GM18868 (cell line): Measurements from ENCODE around the gene KLHDC7B.

Experiments used
- ATAC-seq: cut with Tn5 transposase; IDR thresholded peaks from one replicate; pipeline ENCODE4 v1.9.1; 2021; ENCODE audit warnings: mild to moderate bottlenecking, moderate library complexity; ENCODE audit not compliant: unreplicated experiment

Gene KLHDC7B

DNA sequence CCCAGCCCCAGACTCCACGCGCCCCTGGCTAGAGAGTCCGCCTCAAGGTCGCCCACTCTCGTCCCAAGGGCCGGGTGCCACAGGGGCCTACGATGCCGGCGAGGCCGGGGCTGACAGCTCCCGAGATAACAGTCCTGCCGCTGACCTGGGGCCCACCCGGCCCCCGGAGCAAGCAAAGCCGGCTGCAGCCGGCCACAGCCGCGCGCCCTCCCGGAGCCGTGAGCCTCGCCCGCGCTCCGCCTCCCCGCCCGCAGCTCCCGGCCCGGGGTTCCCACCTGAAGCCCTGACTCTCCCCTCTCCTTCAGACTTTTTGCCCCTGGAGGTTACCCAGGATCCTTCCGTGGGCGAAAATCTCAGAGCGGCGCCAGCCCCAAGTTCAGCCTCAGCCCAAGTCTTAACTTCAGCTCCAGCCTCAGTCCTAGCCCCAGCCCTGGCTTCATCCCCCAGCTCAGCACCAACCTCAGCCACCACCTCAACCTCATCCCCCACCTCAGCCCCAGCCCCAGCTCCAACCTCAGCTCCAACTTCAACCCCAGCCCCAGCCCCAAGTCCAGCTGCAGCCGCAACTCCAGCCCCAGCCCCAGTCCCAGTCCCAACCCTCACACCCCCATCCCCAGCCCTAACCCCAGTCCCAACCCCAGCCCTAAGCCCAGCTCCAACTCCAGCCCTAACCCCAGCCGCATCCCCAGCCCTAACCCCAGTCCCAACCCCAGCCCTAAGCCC lies 1.7 kb downstream of the KLHDC7B start:
- ATAC-seq = no peak

DNA sequence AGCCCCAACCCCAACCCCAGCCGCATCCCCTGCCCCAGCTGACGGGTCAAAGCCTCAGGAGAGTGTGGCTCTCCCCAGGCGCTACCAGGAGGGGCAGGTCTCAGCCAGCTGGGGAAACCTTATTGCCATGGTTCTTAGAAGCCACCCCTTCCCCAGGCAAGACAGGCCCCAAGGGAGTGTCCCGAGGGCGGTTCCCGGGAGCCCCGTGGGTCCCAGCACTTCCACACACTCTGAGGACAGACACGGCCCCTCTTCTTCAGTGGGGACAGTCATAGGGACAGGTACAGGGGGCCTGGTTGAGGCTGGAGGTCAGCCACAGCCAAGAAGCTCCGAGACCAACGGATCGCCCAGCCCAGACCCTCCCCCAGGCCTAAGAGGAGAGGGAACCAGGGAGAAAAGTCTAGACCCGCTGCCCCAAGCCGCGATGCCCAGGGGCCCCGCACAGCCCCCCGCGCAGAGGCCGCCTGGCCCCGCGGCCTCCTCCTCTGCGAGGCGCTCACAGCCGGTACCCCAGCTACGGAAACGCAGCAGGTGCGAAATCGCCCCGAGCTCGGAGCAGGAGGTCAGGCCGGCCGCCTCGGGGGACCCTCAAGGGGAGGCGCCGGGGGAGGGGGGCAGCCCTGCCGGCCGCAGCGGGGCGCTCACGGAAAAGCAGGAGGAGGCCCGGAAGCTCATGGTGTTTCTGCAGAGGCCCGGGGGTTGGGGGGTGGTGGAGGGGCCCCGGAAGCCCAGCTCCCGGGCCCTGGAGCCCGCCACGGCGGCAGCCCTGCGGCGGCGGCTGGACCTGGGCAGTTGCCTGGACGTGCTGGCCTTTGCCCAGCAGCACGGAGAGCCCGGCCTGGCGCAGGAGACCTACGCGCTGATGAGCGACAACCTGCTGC lies 2.6 kb downstream of the KLHDC7B start:
- ATAC-seq = no peak

DNA sequence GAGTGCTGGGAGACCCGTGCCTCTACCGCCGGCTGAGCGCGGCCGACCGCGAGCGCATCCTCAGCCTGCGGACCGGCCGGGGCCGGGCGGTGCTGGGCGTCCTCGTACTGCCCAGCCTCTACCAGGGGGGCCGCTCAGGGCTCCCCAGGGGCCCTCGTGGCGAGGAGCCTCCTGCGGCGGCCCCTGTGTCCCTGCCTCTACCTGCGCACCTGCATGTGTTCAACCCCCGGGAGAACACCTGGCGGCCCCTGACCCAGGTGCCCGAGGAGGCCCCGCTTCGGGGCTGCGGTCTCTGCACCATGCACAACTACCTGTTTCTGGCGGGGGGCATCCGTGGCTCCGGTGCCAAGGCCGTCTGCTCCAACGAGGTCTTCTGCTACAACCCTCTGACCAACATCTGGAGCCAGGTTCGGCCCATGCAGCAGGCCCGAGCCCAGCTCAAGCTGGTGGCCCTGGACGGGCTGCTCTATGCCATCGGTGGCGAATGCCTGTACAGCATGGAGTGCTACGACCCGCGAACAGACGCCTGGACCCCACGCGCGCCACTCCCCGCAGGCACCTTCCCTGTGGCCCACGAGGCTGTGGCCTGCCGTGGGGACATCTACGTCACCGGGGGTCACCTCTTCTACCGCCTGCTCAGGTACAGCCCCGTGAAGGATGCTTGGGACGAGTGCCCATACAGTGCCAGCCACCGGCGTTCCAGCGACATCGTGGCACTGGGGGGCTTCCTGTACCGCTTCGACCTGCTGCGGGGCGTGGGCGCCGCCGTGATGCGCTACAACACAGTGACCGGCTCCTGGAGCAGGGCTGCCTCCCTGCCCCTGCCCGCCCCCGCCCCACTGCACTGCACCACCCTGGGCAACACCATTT lies 3.5 kb downstream of the KLHDC7B start:
- ATAC-seq = no peak

DNA sequence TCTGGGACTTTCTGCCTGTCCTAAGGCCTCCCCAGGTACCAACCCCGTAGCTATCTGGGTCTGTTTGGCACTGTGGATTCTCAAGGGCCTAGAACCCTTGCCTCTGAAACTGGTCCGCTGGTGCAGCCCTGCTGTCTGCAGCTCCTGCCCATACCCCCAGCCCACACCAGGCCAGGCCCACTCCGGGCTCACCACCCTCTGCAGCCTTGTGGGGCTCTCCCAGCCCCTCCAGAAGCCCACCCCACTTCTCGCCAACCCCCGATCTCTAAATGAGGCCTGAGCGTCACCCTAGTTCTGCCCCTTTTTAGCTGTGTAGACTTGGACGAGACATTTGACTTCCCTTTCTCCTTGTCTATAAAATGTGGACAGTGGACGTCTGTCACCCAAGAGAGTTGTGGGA lies 4.7 kb downstream of the KLHDC7B start:
- no peak for ATAC-seq

DNA sequence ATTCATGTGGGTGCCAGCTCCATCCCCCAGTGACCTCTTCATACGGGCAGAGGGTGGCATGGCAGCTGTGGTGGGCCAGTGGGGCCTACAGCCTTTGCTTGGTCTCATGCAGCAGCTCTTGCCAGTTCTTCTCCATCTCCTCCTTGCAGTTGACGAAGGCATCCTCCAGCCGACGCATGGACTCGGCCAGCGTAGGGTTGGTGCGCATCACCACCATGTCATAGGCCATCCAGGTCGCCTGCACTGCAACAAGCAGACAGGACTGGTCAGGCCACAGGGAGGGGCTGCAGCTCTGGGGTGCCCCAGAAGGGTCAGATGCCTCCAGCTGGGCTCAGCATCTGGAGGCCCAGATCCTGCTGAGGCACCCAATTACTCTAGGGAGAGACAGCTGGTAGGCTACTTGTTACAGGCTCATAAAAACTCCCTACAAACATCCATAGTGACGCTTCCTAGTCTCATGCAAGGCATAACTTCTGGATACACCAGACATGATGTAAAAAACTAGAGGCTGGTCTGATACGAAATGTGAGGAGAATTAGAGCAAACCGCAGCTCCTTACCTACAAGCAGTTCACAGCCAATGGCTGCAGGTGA lies 5.6 kb downstream of the KLHDC7B start:
- ATAC-seq = no peak

DNA sequence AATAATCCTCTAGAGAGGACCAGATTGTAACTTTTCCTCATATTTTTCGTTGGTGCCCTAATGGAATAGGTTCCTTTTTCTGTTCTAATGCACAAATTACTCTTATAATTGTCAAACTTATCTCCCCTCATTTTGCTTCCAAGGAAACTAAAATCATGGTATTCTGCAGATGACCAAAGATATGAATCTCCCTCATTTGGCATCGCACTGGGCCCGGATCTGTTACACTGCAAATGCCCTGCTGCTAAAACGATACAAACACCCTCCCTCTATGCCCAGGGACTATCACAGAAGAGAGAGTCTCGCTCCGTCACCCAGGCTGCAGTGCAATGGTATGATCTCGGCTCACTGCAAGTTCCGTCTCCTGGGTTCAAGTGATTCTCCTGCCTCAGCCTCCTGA lies 7.6 kb downstream of the KLHDC7B start:
- ATAC-seq = no peak

DNA sequence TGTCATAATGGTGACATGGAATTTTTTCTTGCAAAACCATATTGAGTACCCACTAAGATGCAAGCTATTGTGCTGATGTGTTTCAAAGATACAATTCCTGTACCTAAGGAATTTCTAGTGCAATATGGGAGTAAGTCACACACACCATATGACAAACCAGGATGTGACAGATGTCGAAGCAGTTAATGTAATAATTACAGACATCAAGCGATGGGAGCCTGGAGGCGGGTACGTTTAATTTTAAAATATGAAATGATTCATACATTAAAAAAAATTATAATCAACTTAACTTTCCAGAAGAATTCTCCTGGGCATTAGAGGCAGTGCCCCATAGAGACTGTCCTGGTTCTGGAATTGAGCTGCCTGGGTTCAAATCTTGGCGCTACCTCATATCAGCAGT lies 11.0 kb downstream of the KLHDC7B start:
- ATAC-seq = no peak

DNA sequence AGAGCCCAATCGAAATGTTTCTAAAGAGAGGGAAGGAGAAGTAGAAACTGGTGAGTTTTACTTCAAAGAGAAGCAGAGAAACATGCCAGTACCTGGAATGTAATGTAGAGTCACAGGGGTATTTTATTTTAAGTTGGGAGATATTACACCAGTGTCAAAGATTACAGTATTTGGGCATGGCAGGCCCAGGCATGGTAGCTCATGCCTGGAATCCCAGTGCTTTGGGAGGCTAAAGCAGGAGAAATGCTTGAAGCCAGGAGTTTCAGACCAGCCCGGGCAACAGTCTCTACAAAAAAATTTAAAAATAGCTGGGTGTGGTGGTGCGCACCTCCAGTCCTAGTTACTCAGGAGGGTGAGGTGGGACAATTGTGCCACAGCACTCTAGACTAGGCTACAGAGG lies 14.3 kb downstream of the KLHDC7B start:
- ATAC-seq = no peak

DNA sequence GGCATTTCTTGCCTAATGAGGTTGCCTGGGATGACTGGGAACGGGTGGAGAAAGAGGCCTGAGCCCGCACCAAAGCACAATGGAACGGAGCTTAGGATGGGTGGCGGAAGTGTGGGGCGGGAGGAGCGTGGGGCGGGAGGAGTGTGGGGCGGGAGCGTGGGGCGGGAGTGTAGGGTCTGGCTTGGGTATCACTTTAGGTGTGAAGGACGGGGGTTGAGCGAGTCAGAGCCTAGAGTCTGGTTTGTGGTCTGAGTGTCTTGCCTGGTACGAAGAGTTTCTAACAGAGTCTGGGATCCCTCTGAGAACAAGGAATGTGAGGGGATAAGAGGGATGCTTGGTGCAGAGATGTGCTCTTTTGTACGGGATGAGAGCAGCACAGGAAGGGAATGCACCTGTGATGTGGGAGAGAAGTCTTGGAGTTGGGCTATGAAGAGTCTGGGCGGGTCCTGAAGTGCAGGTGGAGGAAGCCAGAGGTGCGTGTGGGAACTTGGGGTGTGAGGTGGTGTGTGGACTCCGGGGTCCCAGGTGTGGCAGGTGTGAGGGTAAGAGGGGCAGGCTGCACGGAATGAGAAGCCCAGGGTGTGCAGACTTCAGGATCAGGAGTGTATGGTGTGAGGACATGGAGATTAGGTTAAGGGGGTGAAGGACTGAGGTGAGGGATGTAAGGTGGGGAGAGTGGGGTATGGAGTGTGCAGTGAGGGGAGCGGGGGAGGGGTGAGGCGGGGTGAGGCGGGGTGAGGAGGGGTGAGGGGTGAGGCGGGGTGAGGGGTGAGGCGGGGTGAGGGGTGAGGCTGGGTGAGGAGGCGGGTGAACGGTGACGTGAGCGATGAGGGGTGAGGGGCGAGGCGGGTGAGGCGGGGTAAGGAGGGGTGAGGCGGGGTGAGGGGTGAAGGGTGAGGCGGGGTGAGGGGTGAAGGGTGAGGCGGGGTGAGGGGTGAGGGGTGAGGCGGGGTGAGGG lies 16.0 kb downstream of the KLHDC7B start:
- no peak for ATAC-seq

DNA sequence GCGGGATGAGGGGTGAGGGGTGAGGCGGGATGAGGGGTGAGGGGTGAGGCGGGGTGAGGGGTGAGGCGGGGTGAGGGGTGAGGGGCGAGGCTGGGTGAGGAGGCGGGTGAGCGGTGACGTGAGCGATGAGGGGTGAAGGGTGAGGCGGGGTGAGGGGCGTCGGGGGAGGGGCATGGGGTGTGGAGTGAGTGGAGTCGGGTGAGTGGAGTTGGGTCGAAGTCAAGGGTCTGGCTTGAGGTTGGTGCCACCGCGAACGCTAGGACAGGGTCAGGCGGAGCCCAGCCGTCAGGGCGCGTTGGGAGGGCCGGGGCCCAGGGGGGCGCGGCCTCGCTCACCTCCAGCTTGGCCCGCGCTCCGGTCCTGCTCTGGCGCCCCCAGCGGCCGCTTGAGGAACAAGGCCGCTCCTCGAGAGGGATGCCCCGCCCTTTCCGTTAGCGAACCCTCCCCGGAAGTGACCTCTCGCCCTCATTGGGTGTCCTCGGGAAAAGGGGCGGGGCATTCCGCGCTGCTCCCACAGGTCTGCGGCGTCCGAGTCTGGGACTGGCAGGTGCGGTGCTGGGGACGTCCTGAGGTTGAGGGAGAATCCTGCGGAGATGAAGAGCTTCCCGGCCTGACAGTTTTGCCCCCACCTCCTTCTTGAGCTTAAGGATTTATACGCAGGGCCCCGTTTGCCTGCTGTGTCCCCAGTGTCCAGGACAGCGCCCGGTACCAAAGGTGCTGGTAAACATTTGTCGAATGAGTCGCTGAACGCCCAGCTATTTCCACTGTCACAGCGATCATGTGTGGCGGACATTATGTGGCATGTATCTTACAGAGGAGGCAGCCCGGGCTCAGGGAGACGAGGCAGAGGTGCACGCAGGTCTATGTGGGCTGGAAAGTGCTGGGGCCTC lies 17.1 kb downstream of the KLHDC7B start, which contains the start of gene SYCE3:
Gene SYCE3 (minus strand): TSS at position 397 of the 890 bp plus-strand sequence. CDS start 6,514 bp downstream, outside the sequence.
- ATAC-seq = peak; percentile 92

DNA sequence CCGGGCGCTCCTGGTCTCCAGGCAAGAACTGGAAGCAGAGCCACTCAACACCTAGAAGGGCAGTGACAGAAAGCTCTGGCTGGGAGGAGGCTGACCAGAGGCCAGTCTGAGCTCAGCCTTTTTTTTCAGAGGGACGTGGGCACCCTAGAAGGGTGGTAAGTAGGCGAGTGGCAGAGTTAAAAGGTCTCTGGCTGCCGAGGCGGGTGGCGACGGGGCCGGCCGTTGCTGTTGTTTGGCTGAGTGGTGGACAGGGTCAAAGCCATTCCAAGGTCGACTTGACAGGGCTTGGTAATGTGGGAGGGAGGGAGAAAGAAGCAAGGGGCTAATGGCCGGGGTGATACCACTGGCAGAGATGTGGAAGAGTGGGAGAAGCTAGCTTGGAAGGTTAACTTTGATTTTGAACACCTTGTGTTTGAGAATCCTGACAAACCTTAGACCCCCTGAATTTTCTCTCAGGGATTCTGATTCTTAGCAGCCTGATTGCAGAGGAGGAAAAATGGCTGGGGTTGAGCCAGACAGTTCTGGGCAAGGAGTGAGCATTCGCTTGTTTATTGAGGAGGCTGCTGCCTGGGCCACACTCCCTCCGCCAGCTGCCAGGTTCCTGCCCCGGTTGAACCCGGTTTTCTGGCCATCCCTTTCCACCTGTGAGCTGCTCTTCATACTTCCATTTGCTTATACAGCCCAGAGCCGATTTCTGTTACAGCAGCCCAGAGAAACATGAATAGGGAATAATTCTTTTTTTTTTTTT lies 17.9 kb downstream of the KLHDC7B start:
- no peak for ATAC-seq

DNA sequence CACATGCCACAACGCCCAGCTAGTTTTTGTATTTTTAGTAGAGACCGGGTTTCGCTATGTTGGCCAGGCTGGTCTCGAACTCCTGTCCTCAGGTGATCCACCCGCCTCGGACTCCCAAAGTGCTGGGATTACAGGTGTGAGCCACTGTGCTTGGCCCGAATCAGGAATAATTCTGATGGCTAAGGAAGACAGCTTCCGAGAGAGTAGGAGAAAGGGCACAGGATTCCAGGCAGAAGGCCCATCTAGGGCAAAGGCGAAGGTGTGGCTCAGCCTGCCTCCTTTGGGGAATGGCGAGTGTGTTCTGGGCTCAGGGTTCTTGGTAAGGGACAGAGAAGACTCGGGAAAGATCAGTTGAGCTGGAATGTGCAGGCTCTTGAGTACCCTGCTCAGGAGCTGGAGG lies 18.6 kb downstream of the KLHDC7B start:
- ATAC-seq = no peak

DNA sequence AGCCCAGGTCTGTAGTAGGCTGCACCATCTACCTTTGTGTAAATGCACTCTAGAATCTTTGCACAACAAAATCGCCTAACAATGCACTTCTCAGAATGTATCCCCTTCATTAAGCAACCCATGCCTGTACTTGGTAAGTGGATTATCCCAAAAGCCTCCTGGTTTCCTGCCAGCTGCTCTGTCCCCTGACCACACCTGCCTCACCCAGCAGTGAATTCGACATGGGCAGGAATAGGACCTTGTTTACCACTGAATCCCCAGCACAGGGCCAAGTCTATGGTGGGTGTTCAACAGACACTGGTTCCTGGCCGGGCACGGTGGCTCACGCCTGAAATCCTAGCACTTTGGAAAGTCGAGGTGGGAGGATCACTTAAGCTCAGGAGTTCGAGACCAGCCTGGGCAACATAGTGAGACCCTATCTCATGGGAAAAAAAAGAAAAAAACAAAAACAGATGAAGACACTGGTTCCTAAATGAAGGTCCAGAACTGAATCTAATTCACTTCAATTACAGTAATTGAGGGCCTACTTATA lies 22.1 kb downstream of the KLHDC7B start:
- no peak for ATAC-seq

DNA sequence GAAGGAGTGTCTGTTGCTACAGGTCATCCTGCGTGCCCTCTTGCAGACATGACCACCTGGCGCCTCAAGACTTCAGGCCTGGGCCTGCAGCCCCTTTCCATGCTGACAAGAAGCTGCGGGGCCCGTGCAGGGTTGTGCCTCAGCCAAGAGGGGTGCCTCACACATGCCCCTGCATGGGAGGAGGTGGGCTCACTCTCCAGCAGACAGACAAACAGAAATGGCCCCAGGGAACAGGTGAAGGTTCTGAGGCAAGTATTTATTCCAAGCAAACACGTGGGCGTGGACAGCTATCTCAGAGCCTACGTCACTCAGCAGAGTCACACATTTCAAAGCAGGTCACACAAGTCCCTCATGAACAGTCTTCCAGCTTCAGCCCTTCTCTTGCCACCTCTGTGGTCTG lies 22.9 kb downstream of the KLHDC7B start:
- no peak for ATAC-seq

DNA sequence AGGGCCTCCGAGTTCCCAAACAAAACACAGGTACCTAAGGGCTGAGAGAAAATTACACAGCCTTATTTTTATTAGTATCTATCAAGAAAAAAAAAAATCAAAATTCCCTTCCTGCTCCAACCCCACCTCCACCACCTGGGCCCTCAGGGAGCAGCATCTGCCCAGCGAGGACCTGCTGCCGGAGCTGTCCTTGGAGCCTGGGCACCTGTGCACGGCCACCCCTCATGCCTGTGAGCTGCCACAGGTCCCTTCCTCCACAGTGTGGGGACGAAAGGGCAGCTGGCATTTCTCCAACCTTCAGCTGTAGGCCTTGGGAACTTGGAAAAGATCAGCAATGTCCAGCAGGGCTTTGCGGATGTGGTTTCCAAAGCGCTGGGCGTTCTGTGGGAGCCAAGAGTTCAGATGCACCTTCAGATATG lies 23.4 kb downstream of the KLHDC7B start:
- ATAC-seq = no peak

DNA sequence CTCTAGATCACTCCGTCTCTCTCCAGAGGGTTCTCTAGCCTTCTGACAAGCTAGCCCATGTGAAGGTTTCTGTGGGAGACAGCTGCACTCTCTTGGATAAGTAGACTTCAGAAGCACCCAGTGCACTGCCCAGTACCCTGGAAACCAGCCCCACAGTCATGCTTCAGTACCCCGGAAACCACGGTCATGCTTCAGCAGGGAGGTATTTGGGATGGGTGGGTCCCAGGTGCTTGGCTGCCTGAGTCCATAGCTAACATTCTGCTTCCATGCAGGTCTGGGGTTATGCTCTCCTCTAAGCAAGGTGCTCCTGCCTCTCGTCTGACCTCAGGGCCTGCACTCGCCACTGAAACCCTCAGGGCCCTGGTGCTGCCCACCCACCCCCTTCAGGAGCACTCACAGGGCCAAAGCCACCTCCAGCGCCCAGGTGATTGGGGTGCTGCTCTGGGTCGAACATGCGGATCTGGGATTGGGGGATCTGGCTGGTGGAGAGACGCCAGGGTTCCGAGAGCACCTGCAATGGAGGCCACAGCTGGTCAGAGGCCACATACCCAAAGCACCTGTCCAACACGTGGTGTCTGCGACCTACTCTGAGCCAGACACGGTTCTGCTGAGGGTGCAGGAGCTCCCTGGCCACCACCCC lies 24.3 kb downstream of the KLHDC7B start:
- ATAC-seq = no peak

DNA sequence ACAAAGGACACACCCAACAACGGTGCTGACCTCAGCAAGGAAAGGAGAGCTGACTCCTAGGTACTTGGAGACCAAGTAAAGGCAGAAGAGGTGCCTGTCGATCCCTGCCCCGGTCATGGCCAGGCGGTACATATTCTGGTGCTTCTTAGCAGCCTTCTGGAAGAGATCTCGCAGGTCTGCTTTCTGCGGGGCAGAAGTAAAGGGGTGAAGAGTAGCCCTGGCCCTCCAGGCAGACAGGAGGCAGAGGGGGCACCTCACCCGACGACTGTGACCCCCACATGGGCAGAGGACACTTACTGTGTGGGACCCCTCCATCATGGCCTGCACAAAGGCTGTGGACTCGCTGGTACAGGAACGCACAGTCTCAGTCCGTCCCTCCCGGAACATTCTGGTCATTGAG lies 25.2 kb downstream of the KLHDC7B start:
- ATAC-seq = no peak
